ENCODE data around the gene ZBTB3. TPM values are rescaled to one million over a fixed set of nuclear protein-coding genes. Genes with fewer than 3 reads are reported as not detected.

Gene ZBTB3
- total RNA-seq, 1 experiment from 2014 or later = 82.3 TPM

- TF ChIP-seq, protein P1, sequence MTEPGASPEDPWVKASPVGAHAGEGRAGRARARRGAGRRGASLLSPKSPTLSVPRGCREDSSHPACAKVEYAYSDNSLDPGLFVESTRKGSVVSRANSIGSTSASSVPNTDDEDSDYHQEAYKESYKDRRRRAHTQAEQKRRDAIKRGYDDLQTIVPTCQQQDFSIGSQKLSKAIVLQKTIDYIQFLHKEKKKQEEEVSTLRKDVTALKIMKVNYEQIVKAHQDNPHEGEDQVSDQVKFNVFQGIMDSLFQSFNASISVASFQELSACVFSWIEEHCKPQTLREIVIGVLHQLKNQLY (CRISPR knock-in tag; IDR thresholded peaks at IDR 0.05) = no peak
- no peak for TF ChIP-seq CTCF (IDR thresholded peaks at IDR 0.05)
- TF ChIP-seq ZBTB21 (CRISPR knock-in tag; IDR thresholded peaks at IDR 0.05; ENCODE audit: borderline replicate concordance) = no peak
- TF ChIP-seq JAZF1 (CRISPR knock-in tag; IDR thresholded peaks at IDR 0.05) = no peak
- no peak for TF ChIP-seq NFE2L1 (CRISPR knock-in tag; IDR thresholded peaks at IDR 0.05)
- no peak for TF ChIP-seq TEAD1 (CRISPR knock-in tag; IDR thresholded peaks at IDR 0.05)
- TF ChIP-seq, protein P2, sequence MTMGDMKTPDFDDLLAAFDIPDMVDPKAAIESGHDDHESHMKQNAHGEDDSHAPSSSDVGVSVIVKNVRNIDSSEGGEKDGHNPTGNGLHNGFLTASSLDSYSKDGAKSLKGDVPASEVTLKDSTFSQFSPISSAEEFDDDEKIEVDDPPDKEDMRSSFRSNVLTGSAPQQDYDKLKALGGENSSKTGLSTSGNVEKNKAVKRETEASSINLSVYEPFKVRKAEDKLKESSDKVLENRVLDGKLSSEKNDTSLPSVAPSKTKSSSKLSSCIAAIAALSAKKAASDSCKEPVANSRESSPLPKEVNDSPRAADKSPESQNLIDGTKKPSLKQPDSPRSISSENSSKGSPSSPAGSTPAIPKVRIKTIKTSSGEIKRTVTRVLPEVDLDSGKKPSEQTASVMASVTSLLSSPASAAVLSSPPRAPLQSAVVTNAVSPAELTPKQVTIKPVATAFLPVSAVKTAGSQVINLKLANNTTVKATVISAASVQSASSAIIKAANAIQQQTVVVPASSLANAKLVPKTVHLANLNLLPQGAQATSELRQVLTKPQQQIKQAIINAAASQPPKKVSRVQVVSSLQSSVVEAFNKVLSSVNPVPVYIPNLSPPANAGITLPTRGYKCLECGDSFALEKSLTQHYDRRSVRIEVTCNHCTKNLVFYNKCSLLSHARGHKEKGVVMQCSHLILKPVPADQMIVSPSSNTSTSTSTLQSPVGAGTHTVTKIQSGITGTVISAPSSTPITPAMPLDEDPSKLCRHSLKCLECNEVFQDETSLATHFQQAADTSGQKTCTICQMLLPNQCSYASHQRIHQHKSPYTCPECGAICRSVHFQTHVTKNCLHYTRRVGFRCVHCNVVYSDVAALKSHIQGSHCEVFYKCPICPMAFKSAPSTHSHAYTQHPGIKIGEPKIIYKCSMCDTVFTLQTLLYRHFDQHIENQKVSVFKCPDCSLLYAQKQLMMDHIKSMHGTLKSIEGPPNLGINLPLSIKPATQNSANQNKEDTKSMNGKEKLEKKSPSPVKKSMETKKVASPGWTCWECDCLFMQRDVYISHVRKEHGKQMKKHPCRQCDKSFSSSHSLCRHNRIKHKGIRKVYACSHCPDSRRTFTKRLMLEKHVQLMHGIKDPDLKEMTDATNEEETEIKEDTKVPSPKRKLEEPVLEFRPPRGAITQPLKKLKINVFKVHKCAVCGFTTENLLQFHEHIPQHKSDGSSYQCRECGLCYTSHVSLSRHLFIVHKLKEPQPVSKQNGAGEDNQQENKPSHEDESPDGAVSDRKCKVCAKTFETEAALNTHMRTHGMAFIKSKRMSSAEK (CRISPR knock-in tag; IDR thresholded peaks at IDR 0.05; ENCODE audit: borderline replicate concordance) = no peak
- TF ChIP-seq ZNF416 (CRISPR knock-in tag; IDR thresholded peaks at IDR 0.05) = no peak
- no peak for TF ChIP-seq FOXP1 (CRISPR knock-in tag; IDR thresholded peaks at IDR 0.05; ENCODE audit: borderline replicate concordance)
- TF ChIP-seq ZNF219 (CRISPR knock-in tag; IDR thresholded peaks at IDR 0.05; ENCODE audit: borderline replicate concordance) = no peak
- TF ChIP-seq IRF2 (CRISPR knock-in tag; IDR thresholded peaks at IDR 0.05; ENCODE audit: borderline replicate concordance, low read depth) = no peak
- TF ChIP-seq NFATC4 (CRISPR knock-in tag; IDR thresholded peaks at IDR 0.05) = no peak
- TF ChIP-seq SMAD3 (CRISPR knock-in tag; IDR thresholded peaks at IDR 0.05; ENCODE audit: borderline replicate concordance) = no peak
- no peak for TF ChIP-seq USF2 (CRISPR knock-in tag; IDR thresholded peaks at IDR 0.05)
- no peak for TF ChIP-seq GABPB1 (CRISPR knock-in tag; IDR thresholded peaks at IDR 0.05)
- no peak for TF ChIP-seq KAT7 (CRISPR knock-in tag; IDR thresholded peaks at IDR 0.05; ENCODE audit: borderline replicate concordance)
- TF ChIP-seq ATF3 (CRISPR knock-in tag; conservative IDR thresholded peaks at IDR 0.05) = no peak
- Mint-ChIP-seq H3K36me3 (peaks cover 94% of the 10 kb centered on the region), H3K9me3 (no peaks in the 10 kb centered on the region), H3K27me3 (ENCODE audit: low read depth) (no peaks in the 10 kb centered on the region), H3K4me3 (no peak overlapping the region), H3K4me1 (peaks cover 20% of the 10 kb centered on the region), H3K27ac (no peak overlapping the region; the same call in 1 of the 2 replicates)
- ChIA-PET POLR2A (interaction anchor here (0.7 kb wide), 1 partner anchor 128 kb away, joined by 5 read pairs; no protein-coding TSS in a partner anchor), CTCF (no interaction called here)
- no peak for ATAC-seq
- DNase-seq (ENCODE audit: low spot score) = no peak
Observed at GRCh38 chr11:62719302-62719978, 34.5 kb downstream of the ZBTB3 start.

DNA sequence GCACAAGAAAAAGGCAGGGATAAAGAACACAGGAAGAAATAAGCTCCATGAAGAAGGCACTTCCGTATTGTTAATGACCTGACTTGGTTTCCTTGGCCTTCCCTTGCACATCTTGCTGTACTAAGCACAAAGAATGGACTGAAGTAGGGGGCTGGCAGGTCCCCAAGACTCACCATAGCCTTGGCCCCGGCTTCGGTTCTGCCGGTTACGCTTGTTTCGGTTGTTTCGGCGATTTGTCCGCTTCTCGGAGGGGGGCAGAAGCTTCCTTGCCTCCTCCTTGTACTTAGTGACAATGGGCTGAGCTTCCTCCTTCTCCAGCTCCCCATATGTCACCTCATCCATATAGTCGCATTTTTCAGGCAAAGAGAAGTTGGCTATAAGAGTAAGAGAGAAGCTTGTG is 37.1 kb downstream of the ZBTB3 start:
- no peak overlapping the region for H3K27ac Mint-ChIP-seq
- peaks cover 24% of the 10 kb centered on the region for H3K4me1 Mint-ChIP-seq
- DNase-seq (ENCODE audit: low spot score) (no peak), ATAC-seq (no peak)
- H3K36me3 Mint-ChIP-seq = peaks cover 88% of the 10 kb centered on the region
- H3K4me3 Mint-ChIP-seq = no peak overlapping the region
- POLR2A ChIA-PET = no interaction called here
- H3K27me3 Mint-ChIP-seq (ENCODE audit: low read depth) = no peaks in the 10 kb centered on the region
- CTCF ChIA-PET = interaction anchor here (1.3 to 4.1 kb wide), 3 partner anchors 10 to 69 kb away, joined by 3 to 14 read pairs (median 6); partner anchors contain the start of genes BSCL2, GNG3 and TAF6L
- H3K9me3 Mint-ChIP-seq = no peaks in the 10 kb centered on the region
- TF ChIP-seq, protein P2 (CRISPR knock-in tag; IDR thresholded peaks at IDR 0.05; ENCODE audit: borderline replicate concordance) = no peak
- TF ChIP-seq MYBL2 (CRISPR knock-in tag; IDR thresholded peaks at IDR 0.05) (no peak), ATF6 (CRISPR knock-in tag; IDR thresholded peaks at IDR 0.05) (no peak), ZNF416 (CRISPR knock-in tag; IDR thresholded peaks at IDR 0.05) (no peak), KAT7 (CRISPR knock-in tag; IDR thresholded peaks at IDR 0.05; ENCODE audit: borderline replicate concordance) (no peak), NFE2L1 (CRISPR knock-in tag; IDR thresholded peaks at IDR 0.05) (no peak)

All from WTC11 (cell line).